Psoas muscle (tissue), 8 donors: ENCODE data around the gene CFAP100. TPM values are rescaled to one million over a fixed set of nuclear protein-coding genes. Genes with fewer than 3 reads are reported as not detected.

Experiments
- ATAC-seq, 4 donors: fragments of 200-7000 bp; cut with Tn5 transposase; one replicate each; pipeline ENCODE4 v1.9.1; 2020; ENCODE audit warnings: moderate library complexity in 3 of 4, mild to moderate bottlenecking in 2 of 4
- DNase-seq, 2 donors: peaks; one replicate each; pipeline ENCODE4 v3.0.0-alpha.2; 2020
- H3K27ac ChIP-seq: fragments of 200-600 bp; one replicate; pipeline ENCODE4 v1.8.0; 2022
- H3K27me3 ChIP-seq, 3 donors: fragments of 200-600 bp in 1 of 3; one replicate each; pipeline versions ENCODE4 v1.6.1 to v1.8.0; 2013 to 2022; ENCODE audit warnings: low read length in 2 of 3, mild to moderate bottlenecking in 2 of 3, moderate library complexity in 1 of 3; ENCODE audit not compliant: insufficient read depth in 3 of 3
- H3K36me3 ChIP-seq, 2 donors: fragments of 200-600 bp in 1 of 2; one replicate each; pipeline versions ENCODE4 v1.6.1 to v1.8.0; 2013 to 2022; ENCODE audit warnings: low read depth in 1 of 2, mild to moderate bottlenecking in 1 of 2, moderate library complexity in 1 of 2; ENCODE audit not compliant: insufficient read depth in 1 of 2
- H3K4me1 ChIP-seq: fragments of 200-600 bp; one replicate; pipeline ENCODE4 v1.8.0; 2022
- H3K4me3 ChIP-seq: fragments of 200-600 bp; one replicate; pipeline ENCODE4 v1.8.0; 2022; ENCODE audit warnings: mild to moderate bottlenecking
- H3K9me3 ChIP-seq: fragments of 200-600 bp; one replicate; pipeline ENCODE4 v1.8.0; 2022
- WGBS, 3 donors: extraction: QIAGEN DNeasy Blood & Tissue Kit; methylation state at CpG; one replicate each; pipeline versions ENCODE4 v1.1.6 to v1.1.7; 2013; 5-methylcytosine and 5-hydroxymethylcytosine counted together
- intact Hi-C, 2 donors: fragments of 100-400 bp; cut with DNase I; formaldehyde crosslinking; loops; one replicate each; pipeline versions ENCODE4 v1.11.0 to v1.14.2; 2022
- long read RNA-seq, 2 donors: library from polyadenylated mRNA; unstranded; transcript quantifications; one replicate each; pipeline ENCODE4 v2.0.0, GENCODE V29; 2021
- polyA plus RNA-seq, 3 donors: library from polyadenylated mRNA; stranded (reverse); fragments of 200-250 nt; gene quantifications; one replicate each; pipeline ENCODE4 v1.2.3, GENCODE V29; 2013
- total RNA-seq, 4 donors: library from RNA; stranded (reverse); fragmentation: NEBNext Ultra II Directional in 2 of 4; extraction: Animal tissue kit (Norgen Biotek cat#: 25700) in 2 of 4; gene quantifications; one replicate each; pipeline versions ENCODE4 v1.2.1 to v1.2.4, GENCODE V29; 2021 to 2023
- TF ChIP-seq, protein P1 (sequence below): fragments of 200-600 bp; IDR thresholded peaks from one replicate; pipeline ENCODE4 v1.8.0; 2022; ENCODE audit warnings: antibody characterized with exemption
- donor health status: healthy with polysubstance abuse.
- donor health status: DM: no; HTN: no; CAD: no; lungs with moderate emphysema.
- donor health status: Bipolar disorder and iron deficiency.
- donor health status: healthy.
- donor health status: DM: yes; HTN: yes; CAD: no.
- donor health status: DM: no; HTN: no; CAD: no.
- donor health status: DM: no; HTN: no; CAD: no.
- donor health status: DM: yes; HTN: yes; CAD: no.

CFAP100 gene
- total RNA-seq = not detected
- polyA plus RNA-seq = not detected
- long read RNA-seq, donor 1 = 0 reads
- long read RNA-seq, donor 2, partial matches to known transcripts = 0 of 2 reads
- long read RNA-seq, donor 2, other reads (novel, unspliced or antisense) = 2 of 2 reads

DNA sequence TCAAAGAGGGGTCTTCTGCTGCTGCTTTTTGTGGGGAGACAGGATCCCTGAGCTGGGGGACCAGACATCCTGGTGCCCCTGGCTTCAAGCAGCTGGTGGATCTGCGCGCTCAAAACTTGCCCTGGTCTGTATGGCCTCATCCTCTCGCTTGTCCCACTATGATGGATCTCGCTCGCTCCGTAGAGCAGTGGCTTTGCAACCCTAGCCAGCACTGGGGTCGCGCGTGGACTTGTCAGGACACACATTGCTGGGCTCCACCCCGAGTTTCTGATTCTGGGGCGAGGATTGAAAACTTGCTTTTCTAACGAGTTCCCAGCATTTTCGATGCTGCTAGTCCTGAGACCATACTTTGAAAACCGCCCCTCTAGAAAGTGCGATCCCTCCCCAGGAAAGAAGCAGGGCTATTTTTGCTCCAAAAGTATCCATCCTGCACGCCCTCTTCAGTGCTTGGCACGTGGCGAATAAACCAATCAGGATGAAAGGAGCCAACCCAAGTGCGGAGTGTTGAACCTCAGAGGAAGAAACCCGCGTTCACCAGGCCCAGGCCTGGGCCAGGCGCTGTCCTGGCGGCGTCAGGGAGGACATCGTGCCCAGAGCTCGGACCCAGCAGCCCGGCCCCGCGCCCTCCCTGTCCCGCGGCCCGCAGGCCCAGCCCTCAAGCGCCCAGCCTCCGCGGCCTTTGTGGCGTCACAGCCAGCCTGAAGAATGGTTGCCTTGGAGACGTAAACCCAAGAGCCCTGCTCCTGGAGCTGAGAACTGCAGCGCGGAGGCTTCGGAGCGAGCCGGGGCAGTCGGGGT lies at the start of gene CFAP100:
TSS of gene CFAP100 (plus strand) at position 731 of the 798 bp plus-strand sequence. CDS start 1,092 bp downstream, outside the sequence.
- no peaks in the 10 kb centered on the region for H3K9me3 ChIP-seq
- H3K4me1 ChIP-seq = no peaks in the 10 kb centered on the region
- H3K4me3 ChIP-seq = peak within 1 kb of the TSS; percentile 54
- H3K36me3 ChIP-seq = no peaks in the 10 kb centered on the region
- DNase-seq (peak in 1 of 2 donors; percentile 57), ATAC-seq (peak; percentile 36 to 57 (median 45))
- WGBS, 3 donors = 31 to 38% (median 32%) methylated on average over 40 to 43 of the region's 43 CpGs
- TF ChIP-seq, protein P1, sequence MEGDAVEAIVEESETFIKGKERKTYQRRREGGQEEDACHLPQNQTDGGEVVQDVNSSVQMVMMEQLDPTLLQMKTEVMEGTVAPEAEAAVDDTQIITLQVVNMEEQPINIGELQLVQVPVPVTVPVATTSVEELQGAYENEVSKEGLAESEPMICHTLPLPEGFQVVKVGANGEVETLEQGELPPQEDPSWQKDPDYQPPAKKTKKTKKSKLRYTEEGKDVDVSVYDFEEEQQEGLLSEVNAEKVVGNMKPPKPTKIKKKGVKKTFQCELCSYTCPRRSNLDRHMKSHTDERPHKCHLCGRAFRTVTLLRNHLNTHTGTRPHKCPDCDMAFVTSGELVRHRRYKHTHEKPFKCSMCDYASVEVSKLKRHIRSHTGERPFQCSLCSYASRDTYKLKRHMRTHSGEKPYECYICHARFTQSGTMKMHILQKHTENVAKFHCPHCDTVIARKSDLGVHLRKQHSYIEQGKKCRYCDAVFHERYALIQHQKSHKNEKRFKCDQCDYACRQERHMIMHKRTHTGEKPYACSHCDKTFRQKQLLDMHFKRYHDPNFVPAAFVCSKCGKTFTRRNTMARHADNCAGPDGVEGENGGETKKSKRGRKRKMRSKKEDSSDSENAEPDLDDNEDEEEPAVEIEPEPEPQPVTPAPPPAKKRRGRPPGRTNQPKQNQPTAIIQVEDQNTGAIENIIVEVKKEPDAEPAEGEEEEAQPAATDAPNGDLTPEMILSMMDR = no peak
- intact Hi-C loops = loop anchor here (5.0 kb wide), 2 partner anchors 152 to 262 kb away; no protein-coding TSS in a partner anchor
- peaks cover 0 to 7% (median 0%) of the 10 kb centered on the region in 3 donors for H3K27me3 ChIP-seq
- H3K27ac ChIP-seq = no peak within 1 kb of the TSS

DNA sequence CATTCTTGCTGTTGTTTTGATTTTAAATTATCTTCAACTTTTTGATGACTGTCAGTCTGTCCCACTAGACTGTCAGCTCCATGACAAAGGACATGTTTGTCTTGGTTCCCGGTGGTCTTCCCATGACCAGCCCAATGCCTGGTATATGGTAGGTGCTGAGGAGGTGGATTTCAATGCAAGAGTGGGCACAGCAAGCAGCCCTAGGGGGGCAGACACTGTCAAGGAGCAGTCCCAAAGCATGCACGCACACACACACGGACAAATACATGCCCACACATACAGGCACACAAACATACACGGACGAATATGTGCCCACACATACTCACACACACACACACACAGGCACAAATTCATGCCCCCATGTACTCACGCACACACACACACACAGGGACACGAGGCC lies 49.5 kb upstream of the CFAP100 start:
- no peak for ATAC-seq
- Histone ChIP-seq H3K27me3 (no peaks in the 10 kb centered on the region), H3K9me3 (no peaks in the 10 kb centered on the region), H3K36me3 (peaks cover 0 to 39% of the 10 kb centered on the region in 2 donors), H3K27ac (no peak overlapping the region), H3K4me1 (peaks cover 26% of the 10 kb centered on the region), H3K4me3 (no peak overlapping the region)
- DNase-seq = no peak
- WGBS, 3 donors = 89 to 93% (median 92%) methylated on average over 7 of the region's 7 CpGs
- TF ChIP-seq, protein P1 = no peak
- intact Hi-C loops = no loop called here

DNA sequence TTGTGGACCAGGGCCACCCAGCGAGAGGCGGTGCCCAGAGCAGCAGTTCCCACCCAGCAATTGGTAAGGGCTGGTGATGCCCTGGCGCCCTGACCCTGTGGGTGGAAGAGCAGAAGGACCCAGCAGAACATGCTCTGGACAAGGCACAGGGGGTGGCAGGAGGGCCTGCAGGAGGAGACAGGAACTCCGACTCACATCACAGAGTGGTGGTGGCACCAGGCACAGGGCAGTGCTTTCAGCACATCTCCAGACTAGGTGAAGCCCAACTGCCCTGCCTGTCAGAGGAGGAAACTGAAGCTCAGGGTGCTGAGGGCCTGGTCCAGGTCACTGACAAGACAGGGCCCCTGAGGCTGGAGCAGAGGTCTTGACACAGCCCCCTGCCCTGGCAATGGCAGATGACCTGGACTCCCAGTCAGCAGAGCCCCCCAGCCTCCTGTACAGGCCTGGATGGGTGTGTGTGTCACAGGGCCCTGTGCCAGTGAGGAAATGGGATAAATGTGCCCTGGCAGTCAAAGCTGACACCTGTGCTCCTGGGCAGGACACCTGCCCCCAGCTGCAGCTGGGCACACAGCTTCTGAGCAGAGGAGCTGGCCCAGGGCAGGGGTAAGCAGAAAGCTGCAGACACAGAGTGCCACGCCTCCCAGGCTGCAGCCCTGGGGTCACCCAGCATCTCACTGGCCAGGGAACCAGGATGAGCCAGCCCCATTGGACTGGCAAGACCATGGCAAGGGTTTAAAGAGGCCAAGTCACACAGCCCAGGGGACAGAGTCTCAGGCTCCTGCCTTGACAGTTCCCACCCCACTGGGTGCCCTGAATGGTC lies 48.9 kb upstream of the CFAP100 start:
- Histone ChIP-seq H3K9me3 (no peaks in the 10 kb centered on the region), H3K27ac (no peak overlapping the region), H3K4me3 (no peak overlapping the region), H3K4me1 (peaks cover 32% of the 10 kb centered on the region), H3K27me3 (no peaks in the 10 kb centered on the region), H3K36me3 (peaks cover 0 to 45% of the 10 kb centered on the region in 2 donors)
- intact Hi-C loops = no loop called here
- TF ChIP-seq, protein P1 = no peak
- 93 to 99% (median 95%) methylated on average over 5 of the region's 5 CpGs for WGBS, 3 donors
- DNase-seq (peak in 1 of 2 donors; percentile 50), ATAC-seq (peak in 1 of 4 donors; percentile 10)

DNA sequence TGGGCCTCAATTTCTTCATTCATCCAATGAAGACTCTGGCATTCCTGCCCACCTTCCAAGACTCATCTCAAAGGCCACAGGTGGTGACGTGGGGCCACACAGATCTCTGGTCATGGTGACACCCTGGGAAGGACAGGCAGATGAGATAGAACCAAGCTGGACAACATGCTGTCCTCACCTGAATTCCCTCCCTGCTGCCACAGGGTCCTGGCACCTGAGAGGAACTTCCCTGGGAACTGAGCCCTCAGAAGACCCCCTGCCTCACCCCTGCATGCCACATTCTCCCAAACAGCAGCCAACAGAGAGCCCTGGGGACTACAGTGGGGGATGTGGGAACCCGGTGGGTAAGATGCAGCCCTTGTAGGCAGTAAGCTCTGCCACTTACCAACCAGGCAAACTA lies 48.2 kb upstream of the CFAP100 start:
- Histone ChIP-seq H3K36me3 (peaks cover 0 to 51% of the 10 kb centered on the region in 2 donors), H3K4me1 (peaks cover 38% of the 10 kb centered on the region), H3K27me3 (no peaks in the 10 kb centered on the region), H3K4me3 (no peak overlapping the region), H3K9me3 (no peaks in the 10 kb centered on the region), H3K27ac (no peak overlapping the region)
- TF ChIP-seq, protein P1 = no peak
- DNase-seq (no peak), ATAC-seq (no peak)
- 75 to 79% (median 77%) methylated on average over 2 of the region's 2 CpGs for WGBS, 3 donors
- intact Hi-C loops = no loop called here
